Lower leg skin (tissue), 4 donors: ENCODE results near the gene CTSF. TPM values are rescaled to one million over a fixed set of nuclear protein-coding genes. Genes with fewer than 3 reads are reported as not detected.
"Not testable (repeated sequence)": the region's sequence is repeated elsewhere in the genome, so short reads cannot be mapped to it uniquely, and the experiment has no call there.

ENCODE experiments used
- DNase-seq, 2 donors: peaks; one replicate each; pipeline ENCODE4 v3.0.0-alpha.2; 2019; ENCODE audit warnings: low spot score in 2 of 2
- H3K4me3 ChIP-seq: fragments of 200-600 bp; sonication (generic); 2 replicates; pipeline ENCODE4 v1.5.1; 2017; ENCODE audit warnings: mild to moderate bottlenecking, low read depth; ENCODE audit not compliant: poor library complexity, severe bottlenecking
- CTCF ChIP-seq, 3 donors: fragments of 450-650 bp; IDR thresholded peaks; one replicate each; pipeline ENCODE4 v1.5.1; 2016; ENCODE audit warnings: antibody characterized with exemption in 3 of 3, mild to moderate bottlenecking in 3 of 3, moderate library complexity in 2 of 3
- POLR2A ChIP-seq, 2 donors: fragments of 450-650 bp; IDR thresholded peaks; one replicate each; pipeline ENCODE4 v1.6.1; 2016 to 2017; ENCODE audit warnings: antibody characterized with exemption in 2 of 2, mild to moderate bottlenecking in 1 of 2, moderate library complexity in 1 of 2
- WGBS, 2 donors: methylation state at CpG; one replicate each; pipeline ENCODE4 v1.1.5; 2018; 5-methylcytosine and 5-hydroxymethylcytosine counted together
- intact Hi-C: fragments of 100-400 bp; cut with DNase I; formaldehyde crosslinking; loops from one replicate; pipeline ENCODE4 v1.15.0; 2023; ENCODE audit warnings: low total_unique reads
- total RNA-seq, 4 donors: library from RNA; depleted of rRNA; stranded (reverse); fragments of >200 nt; gene quantifications; one replicate each; pipeline ENCODE4 v1.1.0, GENCODE V29; 2016

Gene CTSF
- total RNA-seq, 4 donors from 2014 or later: 96.4 to 120 (median 103) TPM

- H3K4me3 ChIP-seq: no peak overlapping the region
- intact Hi-C loops: no loop called here
- no peak for DNase-seq
- 79 to 81% methylated on average over 4 of the region's 4 CpGs for WGBS, 2 donors
- no peak for TF ChIP-seq POLR2A (IDR thresholded peaks at IDR 0.05)
- TF ChIP-seq CTCF (IDR thresholded peaks at IDR 0.05): no peak
These were observed 41.6 kb upstream of the CTSF start for GRCh38 chr11:66609721-66610617.

GRCh38 chr11:66607126-66607834 lies 38.9 kb upstream of the CTSF start:
- H3K4me3 ChIP-seq: no peak overlapping the region
- TF ChIP-seq CTCF (IDR thresholded peaks at IDR 0.05) (no peak), POLR2A (IDR thresholded peaks at IDR 0.05) (no peak)
- WGBS, 2 donors: 18 to 20% methylated on average over 8 of the region's 8 CpGs

GRCh38 chr11:66606608-66607007 lies 38.2 kb upstream of the CTSF start:
- DNase-seq, intact Hi-C loops, H3K4me3 ChIP-seq: not testable (repeated sequence)
- 90 to 91% methylated on average over 3 of the region's 3 CpGs for WGBS, 2 donors

More at GRCh38 chr11:66607126-66607834, 38.9 kb upstream of the CTSF start:
- peak; percentile 53 to 89 for DNase-seq
- intact Hi-C loops: no loop called here

GRCh38 chr11:66604155-66604554 lies 35.7 kb upstream of the CTSF start:
- 86 to 89% methylated on average over 5 of the region's 5 CpGs for WGBS, 2 donors
- H3K4me3 ChIP-seq: no peak overlapping the region
- intact Hi-C loops: no loop called here
- no peak for DNase-seq
- no peak for TF ChIP-seq CTCF (IDR thresholded peaks at IDR 0.05)
- TF ChIP-seq POLR2A (IDR thresholded peaks at IDR 0.05): no peak

- no peak for DNase-seq
- H3K4me3 ChIP-seq: no peak overlapping the region
- WGBS, 2 donors: 88 to 96% methylated on average over 6 of the region's 6 CpGs
- intact Hi-C loops: no loop called here
- TF ChIP-seq CTCF (IDR thresholded peaks at IDR 0.05) (no peak), POLR2A (IDR thresholded peaks at IDR 0.05) (no peak)
These were observed 34.7 kb upstream of the CTSF start for GRCh38 chr11:66603072-66603471.

GRCh38 chr11:66600631-66601233 lies 32.3 kb upstream of the CTSF start:
- WGBS, 2 donors: 89 to 95% methylated on average over 4 of the region's 4 CpGs
- intact Hi-C loops: no loop called here
- no peak overlapping the region for H3K4me3 ChIP-seq
- no peak for DNase-seq
- TF ChIP-seq CTCF (IDR thresholded peaks at IDR 0.05) (no peak), POLR2A (IDR thresholded peaks at IDR 0.05) (no peak)
